Stimulated activated memory B cell treated with anti-CD40 and anti-IgM and Interleukin-4, amounts not matched to agents 10 μg/mL and 1 μg/mL and 100 μg/mL, for 72 hours (primary cell): ENCODE data around the gene DEFB108B.
A peak's percentile ranks its signal among the peaks of the same experiment; 100 is the strongest.
"Not testable (repeated sequence)": the region's sequence is repeated elsewhere in the genome, so short reads cannot be mapped to it uniquely, and the experiment has no call there.

ENCODE experiments used
- ATAC-seq: fragments of 150-1000 bp; cut with Tn5 transposase; 2 replicates; pipeline ENCODE4 v1.10.0; 2021
- H3K27ac Mint-ChIP-seq: one replicate; pipeline ENCODE4 v1.8.0; 2022; ENCODE audit warnings: mild to moderate bottlenecking, mixed read lengths
- H3K27me3 Mint-ChIP-seq: one replicate; pipeline ENCODE4 v1.8.0; 2022; ENCODE audit warnings: mixed read lengths
- H3K36me3 Mint-ChIP-seq: one replicate; pipeline ENCODE4 v1.8.0; 2022; ENCODE audit warnings: mixed read lengths
- H3K4me1 Mint-ChIP-seq: one replicate; pipeline ENCODE4 v1.8.0; 2022; ENCODE audit warnings: mixed read lengths
- H3K4me3 Mint-ChIP-seq: one replicate; pipeline ENCODE4 v1.8.0; 2022; ENCODE audit warnings: mild to moderate bottlenecking, moderate library complexity, mixed read lengths
- H3K9me3 Mint-ChIP-seq: one replicate; pipeline ENCODE4 v1.8.0; 2022; ENCODE audit warnings: mixed read lengths

DEFB108B gene, protein sequence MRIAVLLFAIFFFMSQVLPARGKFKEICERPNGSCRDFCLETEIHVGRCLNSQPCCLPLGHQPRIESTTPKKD

DNA sequence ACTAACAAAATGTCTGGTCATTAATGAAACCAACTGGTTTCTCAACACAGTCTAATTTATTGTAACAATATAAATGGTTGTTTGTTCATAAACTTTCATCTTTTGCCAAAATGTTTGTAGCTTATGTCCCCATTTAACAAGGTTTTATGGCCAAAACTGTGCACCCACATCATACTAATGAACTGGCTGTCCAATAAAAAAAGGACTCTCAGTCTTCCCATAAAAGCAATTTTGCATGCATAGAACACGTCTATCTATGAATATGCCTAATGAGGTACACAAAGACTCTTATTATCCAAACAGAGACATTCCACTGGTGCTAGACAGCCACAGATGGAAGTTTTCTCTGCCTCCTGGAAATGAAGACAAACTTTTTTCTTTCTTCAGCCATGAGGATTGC is at the start of gene DEFB108B:
TSS of gene DEFB108B (plus strand) at position 390 of the 400 bp plus-strand sequence. CDS start at position 390, 0 bp downstream.
- H3K9me3 Mint-ChIP-seq, H3K27ac Mint-ChIP-seq, H3K36me3 Mint-ChIP-seq, H3K4me1 Mint-ChIP-seq, H3K27me3 Mint-ChIP-seq, ATAC-seq, H3K4me3 Mint-ChIP-seq: not testable (repeated sequence)

DNA sequence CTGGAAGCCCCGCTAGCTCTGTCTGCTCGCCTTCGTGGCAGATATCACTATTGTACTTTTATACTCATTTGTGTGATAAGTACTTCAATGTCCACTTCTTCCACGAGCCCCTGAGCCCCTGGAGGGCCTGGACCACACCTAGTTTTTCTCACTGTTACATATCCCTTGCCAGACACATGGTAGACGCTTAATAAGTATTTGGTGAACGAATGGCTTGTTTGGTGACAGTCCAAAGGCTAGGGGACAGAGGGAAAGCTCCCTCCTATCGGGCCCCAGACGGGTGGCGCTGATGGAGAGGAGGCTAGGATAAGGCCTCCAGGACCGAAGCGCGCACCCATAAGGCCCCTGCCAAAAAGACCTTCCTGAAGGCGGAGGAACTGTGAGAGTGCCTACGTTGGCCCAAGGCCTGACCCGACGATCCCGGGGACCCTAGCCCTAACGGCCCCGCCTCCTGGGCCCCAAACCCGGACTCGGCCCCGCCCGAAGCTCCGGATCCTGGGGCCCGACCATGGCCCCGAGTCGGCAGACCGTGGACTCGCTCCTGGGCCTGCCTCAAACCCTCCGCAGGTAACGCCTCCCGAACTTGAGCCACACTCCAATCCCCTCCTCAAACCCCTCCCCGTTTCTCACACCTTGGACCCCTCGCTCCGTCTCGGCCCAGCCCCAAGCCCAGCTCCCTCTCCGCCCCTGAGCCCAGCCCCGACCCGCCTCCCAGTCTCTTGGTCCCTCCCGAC is 46.7 kb upstream of the DEFB108B start:
- Mint-ChIP-seq H3K4me1 (peaks cover 34% of the 10 kb centered on the region), H3K4me3 (peak overlapping the region; percentile 88), H3K27ac (peak overlapping the region; percentile 88)
- H3K27me3 Mint-ChIP-seq, H3K9me3 Mint-ChIP-seq, H3K36me3 Mint-ChIP-seq: not testable (repeated sequence)
- peak; percentile 61 for ATAC-seq

- H3K9me3 Mint-ChIP-seq, H3K27me3 Mint-ChIP-seq, H3K36me3 Mint-ChIP-seq: not testable (repeated sequence)
- H3K27ac Mint-ChIP-seq, result peak overlapping the region; percentile 88
- peaks cover 35% of the 10 kb centered on the region for H3K4me1 Mint-ChIP-seq
- ATAC-seq, result peak; percentile 98
- peak overlapping the region; percentile 88 for H3K4me3 Mint-ChIP-seq
These were observed 46.2 kb upstream of the DEFB108B start for GRCh38 chr11:71786848-71787097.

GRCh38 chr11:71787098-71787823 is 45.7 kb upstream of the DEFB108B start:
- Mint-ChIP-seq H3K27me3 (no peaks in the 10 kb centered on the region), H3K27ac (peak overlapping the region; percentile 88), H3K36me3 (peaks cover 10% of the 10 kb centered on the region), H3K4me3 (peak overlapping the region; percentile 88), H3K4me1 (peaks cover 35% of the 10 kb centered on the region), H3K9me3 (no peaks in the 10 kb centered on the region)
- ATAC-seq, result peak; percentile 99

- not testable (repeated sequence) for ATAC-seq, H3K9me3 Mint-ChIP-seq, H3K27me3 Mint-ChIP-seq
- Mint-ChIP-seq H3K4me3 (peak overlapping the region; percentile 88), H3K4me1 (peaks cover 39% of the 10 kb centered on the region), H3K27ac (peak overlapping the region; percentile 88), H3K36me3 (peaks cover 10% of the 10 kb centered on the region)
These were observed 45.1 kb upstream of the DEFB108B start for GRCh38 chr11:71787824-71788454.

GRCh38 chr11:71789444-71790196 is 43.4 kb upstream of the DEFB108B start:
- peak overlapping the region; percentile 88 for H3K27ac Mint-ChIP-seq
- not testable (repeated sequence) for ATAC-seq, H3K4me3 Mint-ChIP-seq, H3K9me3 Mint-ChIP-seq, H3K27me3 Mint-ChIP-seq
- peaks cover 42% of the 10 kb centered on the region for H3K4me1 Mint-ChIP-seq
- peaks cover 13% of the 10 kb centered on the region for H3K36me3 Mint-ChIP-seq

- H3K27me3 Mint-ChIP-seq, ATAC-seq, H3K4me3 Mint-ChIP-seq, H3K9me3 Mint-ChIP-seq, H3K27ac Mint-ChIP-seq: not testable (repeated sequence)
- Mint-ChIP-seq H3K4me1 (peaks cover 38% of the 10 kb centered on the region), H3K36me3 (peaks cover 17% of the 10 kb centered on the region)
These were observed 41.9 kb upstream of the DEFB108B start for GRCh38 chr11:71791111-71791510.

DNA sequence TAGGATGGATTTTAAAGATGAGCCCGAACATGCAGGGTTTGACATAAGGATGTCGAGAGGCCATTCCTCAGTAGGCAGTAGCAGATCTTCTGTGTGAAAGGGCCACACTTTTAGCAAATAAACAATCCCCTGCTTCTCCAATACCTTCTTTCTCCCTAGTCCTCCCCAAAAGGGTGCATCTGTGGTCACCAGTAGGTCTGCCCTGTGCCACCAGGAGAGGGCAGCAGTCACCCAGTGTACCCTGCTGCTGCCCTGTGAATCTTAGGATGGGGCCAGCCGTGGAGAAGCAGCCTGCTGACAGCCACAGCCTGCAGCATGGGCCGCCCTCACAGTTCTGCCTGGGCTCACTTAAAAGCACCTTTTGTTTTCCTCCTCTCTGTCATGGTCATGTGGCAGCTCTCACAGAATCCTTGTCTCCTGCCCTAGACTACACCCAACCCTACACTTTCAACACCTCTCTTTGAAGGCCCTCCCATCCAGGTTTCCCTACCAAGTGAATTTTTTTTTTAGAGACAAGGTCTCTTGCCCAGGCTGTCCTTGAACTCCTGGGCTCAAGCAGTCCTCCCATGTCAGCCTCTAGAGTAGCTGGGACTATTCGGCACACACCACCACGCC is 40.3 kb upstream of the DEFB108B start:
- not testable (repeated sequence) for H3K27me3 Mint-ChIP-seq, H3K9me3 Mint-ChIP-seq, H3K27ac Mint-ChIP-seq, ATAC-seq, H3K4me3 Mint-ChIP-seq
- H3K4me1 Mint-ChIP-seq, result peaks cover 34% of the 10 kb centered on the region
- peaks cover 17% of the 10 kb centered on the region for H3K36me3 Mint-ChIP-seq

GRCh38 chr11:71794386-71795040 is 38.5 kb upstream of the DEFB108B start:
- H3K9me3 Mint-ChIP-seq, ATAC-seq, H3K4me3 Mint-ChIP-seq, H3K27ac Mint-ChIP-seq, H3K27me3 Mint-ChIP-seq: not testable (repeated sequence)
- Mint-ChIP-seq H3K36me3 (peaks cover 17% of the 10 kb centered on the region), H3K4me1 (peaks cover 16% of the 10 kb centered on the region)

- H3K4me3 Mint-ChIP-seq, H3K27me3 Mint-ChIP-seq, H3K9me3 Mint-ChIP-seq, ATAC-seq, H3K27ac Mint-ChIP-seq: not testable (repeated sequence)
- Mint-ChIP-seq H3K4me1 (peaks cover 16% of the 10 kb centered on the region), H3K36me3 (peaks cover 17% of the 10 kb centered on the region)
These were observed 37.8 kb upstream of the DEFB108B start for GRCh38 chr11:71795236-71795635.

- H3K4me1 Mint-ChIP-seq, result peaks cover 18% of the 10 kb centered on the region
- not testable (repeated sequence) for H3K9me3 Mint-ChIP-seq, H3K27ac Mint-ChIP-seq, H3K4me3 Mint-ChIP-seq, ATAC-seq, H3K27me3 Mint-ChIP-seq
- peaks cover 15% of the 10 kb centered on the region for H3K36me3 Mint-ChIP-seq
These were observed 37.0 kb upstream of the DEFB108B start for GRCh38 chr11:71796016-71796415.

DNA sequence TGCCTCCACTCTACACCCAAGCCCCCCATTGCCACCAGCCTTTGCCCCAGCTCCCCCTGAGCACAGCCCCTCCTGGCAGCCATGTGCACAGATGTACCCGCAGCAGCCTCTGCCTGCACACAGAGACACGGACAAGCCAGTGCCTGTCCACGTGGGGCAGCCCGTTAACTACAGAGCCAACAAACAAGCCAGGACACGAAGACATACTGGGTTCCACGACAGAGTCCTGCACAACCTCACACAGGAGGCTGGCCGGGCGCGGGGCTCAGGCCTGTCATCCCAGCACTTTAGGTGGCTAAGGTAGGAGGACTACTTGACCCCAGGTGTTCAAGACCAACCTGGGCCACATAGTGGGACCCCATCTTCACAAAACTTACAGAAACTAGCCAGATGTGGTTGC is 36.2 kb upstream of the DEFB108B start:
- not testable (repeated sequence) for H3K27ac Mint-ChIP-seq

GRCh38 chr11:71799556-71800128 is 33.4 kb upstream of the DEFB108B start:
- ATAC-seq, H3K9me3 Mint-ChIP-seq, H3K4me3 Mint-ChIP-seq, H3K27me3 Mint-ChIP-seq, H3K27ac Mint-ChIP-seq, H3K4me1 Mint-ChIP-seq, H3K36me3 Mint-ChIP-seq: not testable (repeated sequence)

More for the DNA sequence above, 36.2 kb upstream of the DEFB108B start:
- not testable (repeated sequence) for ATAC-seq, H3K36me3 Mint-ChIP-seq, H3K4me3 Mint-ChIP-seq, H3K9me3 Mint-ChIP-seq, H3K27me3 Mint-ChIP-seq
- peaks cover 15% of the 10 kb centered on the region for H3K4me1 Mint-ChIP-seq

DNA sequence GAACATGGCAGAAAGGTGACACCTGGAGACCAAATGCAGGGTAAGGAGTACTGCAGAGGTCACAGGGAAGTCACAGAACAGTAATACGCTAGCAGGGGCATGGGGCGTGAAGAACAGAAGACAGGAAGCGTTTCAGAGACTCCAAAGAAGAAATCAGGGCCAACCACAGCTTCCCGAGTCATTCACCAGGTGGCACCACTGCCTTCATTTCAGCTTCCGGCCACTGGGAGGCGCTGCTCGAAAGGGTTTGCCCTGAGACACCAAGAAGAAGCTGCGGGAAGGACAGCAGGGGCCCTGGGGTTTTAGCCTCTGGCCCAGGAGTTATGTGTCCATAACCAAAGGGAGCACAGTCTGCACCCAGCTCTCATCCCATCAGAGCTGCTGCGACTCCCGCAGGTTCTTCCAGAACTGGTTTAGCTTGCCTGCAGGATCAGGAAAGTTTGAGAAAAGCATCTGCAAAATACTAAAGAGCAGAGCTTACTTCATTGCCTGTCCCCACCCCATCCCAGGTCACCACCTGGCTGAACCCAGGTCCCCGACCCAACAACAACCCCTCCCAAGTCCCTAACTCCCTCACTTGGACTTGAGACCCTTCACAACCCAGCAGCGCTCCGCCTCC is 32.6 kb upstream of the DEFB108B start:
- H3K27ac Mint-ChIP-seq, H3K9me3 Mint-ChIP-seq, H3K27me3 Mint-ChIP-seq, H3K4me3 Mint-ChIP-seq, ATAC-seq, H3K36me3 Mint-ChIP-seq, H3K4me1 Mint-ChIP-seq: not testable (repeated sequence)
